Neutrophil (primary cell): ENCODE data around the gene SPNS2.
A peak's percentile ranks its signal among the peaks of the same experiment; 100 is the strongest.

Experiments used
- H3K27ac ChIP-seq: fragments of 200-600 bp; sonication (generic); 2 replicates; pipeline ENCODE4 v1.5.1; 2016; ENCODE audit warnings: mild to moderate bottlenecking, moderate library complexity
- H3K27me3 ChIP-seq: fragments of 200-600 bp; sonication (generic); 2 replicates; pipeline ENCODE4 v1.6.0; 2016; ENCODE audit warnings: mild to moderate bottlenecking
- H3K36me3 ChIP-seq: fragments of 200-600 bp; sonication (generic); 2 replicates; pipeline ENCODE4 v1.5.1; 2017
- H3K4me1 ChIP-seq, 2 experiments: fragments of 200-600 bp in 1 of 2; sonication (generic) in 1 of 2; 1 replicate in 1 of 2; 2 replicates in 1 of 2; pipeline versions ENCODE4 v1.5.1 to v1.6.1; 2013 to 2016; ENCODE audit warnings: low read depth in 1 of 2, low read length in 1 of 2, mild to moderate bottlenecking in 1 of 2, moderate library complexity in 1 of 2; ENCODE audit not compliant: control insufficient read depth in 1 of 2, insufficient read depth in 1 of 2
- H3K4me3 ChIP-seq, 2 experiments: fragments of 200-600 bp in 1 of 2; sonication (generic) in 1 of 2; 1 replicate in 1 of 2; 2 replicates in 1 of 2; pipeline ENCODE4 v1.5.1; 2013 to 2016; ENCODE audit warnings: low read depth in 1 of 2, low read length in 1 of 2, mild to moderate bottlenecking in 1 of 2, moderate library complexity in 1 of 2
- H3K9me3 ChIP-seq: fragments of 200-600 bp; sonication (generic); 2 replicates; pipeline ENCODE4 v1.5.1; 2016
- CTCF ChIP-seq: fragments of 200-600 bp; sonication (generic); IDR thresholded peaks from 2 replicates; pipeline ENCODE4 v1.5.1; 2016; ENCODE audit warnings: antibody characterized with exemption

SPNS2 gene

GRCh38 chr17:4503283-4504025 lies 4.8 kb downstream of the SPNS2 start:
- Histone ChIP-seq H3K36me3 (no peaks in the 10 kb centered on the region), H3K27me3 (no peaks in the 10 kb centered on the region), H3K4me3 (no peak overlapping the region), H3K4me1 (peaks cover 52 to 55% of the 10 kb centered on the region in 2 experiments), H3K9me3 (no peaks in the 10 kb centered on the region), H3K27ac (peak overlapping the region; percentile 39)
- no peak for TF ChIP-seq CTCF

DNA sequence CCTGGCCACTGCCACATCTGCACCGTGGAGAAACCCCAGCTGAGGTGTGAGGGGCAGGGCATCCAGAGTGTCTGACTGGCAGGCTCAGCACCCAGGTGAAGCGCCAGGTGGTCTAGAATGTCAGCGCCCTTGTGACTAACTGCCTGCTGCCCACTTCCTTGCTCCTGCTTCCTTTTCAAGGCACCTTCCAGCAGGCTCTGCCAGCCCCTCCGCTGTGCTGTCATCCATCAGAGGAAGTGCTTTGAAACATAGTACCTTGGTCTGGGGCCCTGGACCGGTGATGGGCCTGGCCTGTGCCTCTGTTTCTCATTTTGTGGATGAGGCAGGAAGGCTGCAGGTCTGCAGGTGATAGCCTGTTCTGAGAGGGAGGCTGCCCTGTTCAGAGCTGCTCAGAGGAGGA lies 5.5 kb downstream of the SPNS2 start:
- H3K27ac ChIP-seq = peak overlapping the region; percentile 39
- no peak for TF ChIP-seq CTCF
- H3K27me3 ChIP-seq = no peaks in the 10 kb centered on the region
- H3K9me3 ChIP-seq = no peaks in the 10 kb centered on the region
- H3K4me3 ChIP-seq = no peak overlapping the region
- peaks cover 52 to 56% of the 10 kb centered on the region in 2 experiments for H3K4me1 ChIP-seq
- no peaks in the 10 kb centered on the region for H3K36me3 ChIP-seq

DNA sequence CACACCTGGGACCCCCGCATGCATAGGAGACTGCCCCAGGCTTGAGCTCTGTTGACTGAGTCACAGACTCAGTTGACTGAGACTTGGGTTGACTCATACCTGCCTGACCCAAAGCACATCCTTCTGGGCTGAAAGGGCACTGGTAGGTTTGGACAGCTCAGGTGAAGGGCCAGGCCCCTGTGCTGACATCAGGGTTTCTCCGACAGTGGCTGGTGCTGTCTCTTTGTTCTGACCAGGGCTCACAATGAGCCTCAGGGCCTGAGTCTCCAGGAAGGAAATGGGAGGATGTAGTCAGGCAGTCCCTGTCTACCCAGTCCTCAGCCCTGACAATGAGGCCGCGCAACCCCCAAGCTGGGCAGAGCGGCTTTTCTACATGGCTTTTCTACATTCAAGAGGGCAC lies 6.5 kb downstream of the SPNS2 start:
- Histone ChIP-seq H3K9me3 (no peaks in the 10 kb centered on the region), H3K4me1 (peaks cover 52 to 61% of the 10 kb centered on the region in 2 experiments), H3K27me3 (no peaks in the 10 kb centered on the region), H3K4me3 (no peak overlapping the region), H3K27ac (no peak overlapping the region), H3K36me3 (no peaks in the 10 kb centered on the region)
- no peak for TF ChIP-seq CTCF

DNA sequence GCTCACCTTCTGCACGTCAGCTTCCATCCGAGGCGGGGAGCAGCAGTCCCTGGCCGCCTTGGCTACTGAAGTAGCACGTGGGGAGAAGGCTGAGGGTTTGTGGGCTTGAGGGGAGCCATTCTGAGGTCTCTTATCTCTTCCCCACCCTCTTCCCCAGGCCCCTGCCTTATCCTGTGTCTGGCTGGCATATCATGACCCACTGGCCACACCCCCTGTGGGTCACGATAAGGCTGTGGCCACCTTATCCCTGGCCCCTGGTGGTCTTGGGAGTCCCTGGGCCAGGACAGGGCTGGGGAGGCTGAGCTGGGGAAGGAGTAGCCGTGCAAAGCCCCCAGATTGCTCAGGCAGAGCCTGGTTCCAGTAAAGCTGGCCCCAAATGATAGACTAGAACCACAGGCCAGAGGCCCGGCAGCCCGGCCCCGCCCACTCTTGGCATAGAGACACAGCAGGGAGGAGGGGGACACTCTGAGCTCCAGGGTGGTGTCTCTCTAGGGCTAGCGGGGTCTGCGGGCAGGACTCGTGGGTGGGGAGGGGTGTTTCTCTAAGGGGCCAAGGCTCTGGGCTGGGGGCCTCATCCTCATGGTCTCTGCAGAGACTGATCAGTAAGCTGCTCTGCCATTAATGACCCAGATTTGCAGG lies 7.6 kb downstream of the SPNS2 start:
- Histone ChIP-seq H3K27ac (no peak overlapping the region), H3K4me3 (no peak overlapping the region), H3K9me3 (no peaks in the 10 kb centered on the region), H3K27me3 (no peaks in the 10 kb centered on the region), H3K4me1 (peaks cover 41 to 55% of the 10 kb centered on the region in 2 experiments), H3K36me3 (no peaks in the 10 kb centered on the region)
- no peak for TF ChIP-seq CTCF

- no peak overlapping the region for H3K4me3 ChIP-seq
- H3K9me3 ChIP-seq = no peaks in the 10 kb centered on the region
- TF ChIP-seq CTCF = no peak
- H3K27ac ChIP-seq = no peak overlapping the region
- H3K27me3 ChIP-seq = no peaks in the 10 kb centered on the region
- no peaks in the 10 kb centered on the region for H3K36me3 ChIP-seq
- peaks cover 36 to 51% of the 10 kb centered on the region in 2 experiments for H3K4me1 ChIP-seq
Measured at GRCh38 chr17:4506892-4507291, 8.2 kb downstream of the SPNS2 start.
